8988T (cell line): ENCODE measurements around the gene SLC12A4.
"Not testable (repeated sequence)": the region's sequence is repeated elsewhere in the genome, so short reads cannot be mapped to it uniquely, and the experiment has no call there.

Experiments used
- DNase-seq: peaks from one replicate; pipeline ENCODE4 v3.0.0; 2011

Gene SLC12A4

DNA sequence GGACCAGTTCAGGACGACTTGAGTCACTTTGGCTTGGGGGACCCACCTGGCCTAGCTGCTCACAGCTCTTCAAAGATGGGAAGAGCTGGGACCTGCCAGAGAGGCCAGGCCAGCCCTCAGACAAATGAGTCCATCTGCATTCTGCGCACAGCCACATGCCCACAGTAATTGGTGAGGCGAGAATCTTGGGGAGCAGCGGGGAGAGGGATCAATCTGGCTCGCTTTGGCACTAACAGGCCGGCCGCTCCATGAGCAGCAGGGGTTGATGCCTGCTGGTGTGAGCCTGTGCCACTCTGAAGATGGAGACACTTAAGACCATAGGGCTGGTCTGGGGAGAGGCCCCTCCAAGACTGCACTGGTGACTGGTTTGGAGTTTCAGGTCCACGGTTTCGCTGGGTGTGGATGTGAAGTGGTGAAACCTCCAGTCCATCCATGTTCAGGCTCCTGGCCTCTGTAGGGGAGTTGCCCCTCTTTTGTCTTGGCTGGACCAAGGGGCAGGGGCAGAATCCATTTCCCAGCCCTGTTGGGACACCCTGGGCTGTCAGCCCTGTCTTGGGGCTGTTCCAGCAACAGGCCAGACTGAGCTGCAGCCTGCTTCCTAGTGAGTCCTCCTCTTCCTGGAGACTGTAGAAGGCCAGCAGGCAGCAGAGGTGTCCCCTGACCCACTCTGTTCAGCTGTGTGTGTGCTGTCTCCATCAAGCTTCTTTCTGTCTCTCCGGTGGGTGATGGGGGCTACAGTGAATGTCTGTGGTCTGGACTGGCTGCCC is 44.1 kb downstream of the SLC12A4 start:
- no peak for DNase-seq

DNA sequence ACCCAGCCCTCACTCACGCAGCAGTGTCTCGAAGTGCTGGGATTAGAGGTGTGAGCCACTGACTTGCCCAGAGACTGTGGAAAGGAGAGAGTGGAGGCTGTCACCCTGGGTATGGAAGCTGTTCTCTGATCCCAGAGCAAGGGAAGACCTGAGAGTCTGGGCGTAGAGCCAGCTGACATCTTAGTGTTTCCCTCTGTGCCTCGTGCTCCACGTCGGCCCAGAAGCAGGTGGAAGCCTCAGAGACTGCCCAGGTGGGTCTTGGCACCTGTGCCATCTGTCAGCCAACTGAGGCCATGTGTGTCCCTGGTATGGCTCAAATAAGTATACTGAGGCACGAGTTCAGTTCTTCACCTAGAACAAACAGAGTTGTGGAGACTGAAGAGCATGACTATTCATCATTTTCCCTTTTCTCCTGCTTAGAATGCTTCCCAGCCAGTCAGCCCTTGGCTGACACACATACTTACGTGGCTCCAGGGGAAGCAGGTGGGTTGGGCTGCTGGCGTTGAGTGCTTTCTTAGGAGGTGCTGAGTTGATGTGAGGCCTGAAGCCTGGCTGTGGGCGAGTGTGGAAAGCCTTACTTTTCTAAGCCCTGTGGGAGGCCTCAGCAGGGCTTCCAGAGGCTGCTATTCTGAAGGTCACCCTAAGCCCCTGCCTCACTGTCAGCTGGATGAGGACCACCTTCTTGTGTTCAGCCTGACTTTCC is 44.9 kb downstream of the SLC12A4 start:
- DNase-seq, result no peak

DNA sequence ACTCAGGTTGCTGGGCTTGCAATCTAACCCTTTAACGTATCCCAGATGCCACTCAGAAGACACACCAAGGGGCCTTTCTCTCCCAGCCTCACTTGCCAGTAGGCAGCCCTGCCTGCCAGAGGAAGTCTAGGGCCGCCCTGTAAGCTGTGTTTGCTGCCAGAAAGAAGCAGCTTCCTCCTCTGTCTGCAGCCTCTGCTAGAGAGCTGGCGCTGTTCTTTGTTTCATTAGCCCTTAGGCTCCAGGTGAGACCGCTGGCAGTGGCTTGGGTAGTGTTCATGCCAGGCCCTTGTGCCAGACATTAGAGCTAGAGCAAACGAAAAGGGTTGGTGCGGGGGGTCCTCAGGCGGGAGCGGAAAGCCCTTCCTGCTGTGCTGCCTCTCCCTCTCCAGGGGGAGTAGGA is 45.7 kb downstream of the SLC12A4 start:
- no peak for DNase-seq

DNA sequence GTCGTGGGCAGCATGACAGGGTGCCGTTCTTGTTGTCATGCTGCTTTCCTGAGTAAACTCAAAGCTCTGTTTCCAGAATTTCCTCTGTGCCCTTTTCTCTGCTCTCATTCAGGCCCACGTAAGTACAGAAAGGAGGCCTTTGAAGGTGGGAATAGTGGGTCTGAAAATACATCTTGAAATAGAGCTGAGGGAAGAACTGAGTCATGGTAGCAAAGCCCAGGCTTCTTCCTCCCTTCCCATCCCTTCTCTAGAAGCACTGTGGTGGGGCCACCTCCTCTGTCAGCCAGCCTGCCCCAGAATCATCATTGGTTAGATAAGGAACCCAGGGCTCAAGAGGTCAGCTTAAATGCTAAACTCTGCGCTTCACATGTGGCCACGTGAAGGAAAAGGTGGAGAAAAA is 46.2 kb downstream of the SLC12A4 start:
- DNase-seq, result no peak

DNA sequence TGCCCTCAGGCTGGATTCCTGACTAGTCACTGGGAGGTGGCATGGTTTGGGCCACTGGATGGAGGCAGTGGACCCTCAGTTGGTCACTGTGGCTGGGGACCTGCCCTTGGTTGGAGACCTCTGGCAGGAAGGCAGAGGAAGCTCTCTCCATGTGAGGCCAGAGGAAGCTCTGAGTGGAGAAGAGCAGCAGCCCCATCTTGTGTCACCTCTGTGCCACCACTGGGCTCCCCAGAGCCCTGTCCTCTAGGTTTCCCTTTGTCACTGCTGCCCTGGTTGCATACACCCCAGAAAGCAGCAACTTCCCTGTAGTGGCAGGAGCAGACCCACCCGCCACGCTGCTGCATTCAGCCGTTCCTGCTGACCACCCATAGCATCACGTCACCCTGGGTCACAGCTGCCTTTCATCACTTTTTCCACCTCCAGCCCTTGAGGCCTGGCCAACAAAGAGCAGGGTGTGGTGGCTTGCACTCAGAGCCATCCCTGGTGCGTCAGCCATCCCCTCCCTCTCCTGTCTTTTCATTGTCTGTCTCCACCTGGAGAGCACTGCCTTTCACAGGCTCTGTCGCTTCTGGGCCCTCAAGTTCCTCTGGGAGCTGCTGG is 48.7 kb downstream of the SLC12A4 start:
- DNase-seq, result no peak

DNA sequence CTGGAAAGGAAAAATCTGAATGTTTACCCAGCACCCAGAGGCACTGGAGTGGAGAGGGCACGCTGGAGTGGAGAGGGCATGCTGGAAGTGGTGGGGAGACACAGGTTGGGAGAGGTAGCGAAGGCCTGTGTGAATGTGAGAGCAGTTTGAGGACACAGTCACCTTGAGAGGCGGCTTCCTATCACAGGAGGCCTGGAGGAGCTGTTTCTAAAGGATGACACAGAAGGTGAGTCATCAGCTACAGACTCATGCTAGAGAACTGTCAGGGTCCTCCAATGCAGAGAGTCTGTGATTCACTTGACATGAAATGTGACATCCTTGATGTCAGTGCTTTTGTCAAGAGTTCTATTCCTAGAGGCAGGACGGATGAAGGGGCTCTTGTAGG is 50.6 kb downstream of the SLC12A4 start:
- peak; percentile 95 for DNase-seq

DNA sequence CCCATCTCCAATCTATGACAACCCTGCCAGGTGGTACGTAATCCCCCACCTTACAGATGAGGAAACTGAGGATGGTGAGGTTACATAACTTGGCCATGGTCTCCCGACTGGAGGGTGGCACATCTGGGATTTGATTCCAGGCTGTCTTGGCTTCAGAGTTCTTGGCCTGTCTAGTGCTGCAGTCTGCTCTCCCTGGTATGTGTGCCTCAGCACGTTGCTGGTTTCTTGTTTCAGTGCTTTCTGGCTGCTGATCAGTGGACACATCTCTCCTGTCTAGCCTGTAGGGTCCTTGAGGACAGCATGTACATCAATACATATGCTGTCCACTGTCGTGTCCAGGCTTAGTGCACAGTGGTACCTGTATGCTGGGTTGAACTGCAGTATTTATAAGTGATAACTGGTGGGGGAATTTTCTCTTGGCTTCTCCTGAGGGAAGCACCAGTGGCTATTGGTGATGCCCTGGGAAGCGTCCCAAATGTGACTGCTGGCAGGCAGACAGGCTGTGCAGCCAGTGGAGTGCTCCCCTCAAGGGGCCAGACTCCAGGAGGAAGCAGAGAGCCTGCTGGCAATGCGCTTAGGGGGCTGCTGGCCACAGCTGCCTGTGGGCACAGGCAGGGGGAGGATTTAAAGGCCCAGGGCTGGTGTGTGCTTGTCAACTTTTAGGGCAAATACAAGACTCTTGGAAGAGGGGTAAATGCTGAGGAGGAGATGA is 51.1 kb downstream of the SLC12A4 start:
- no peak for DNase-seq

DNA sequence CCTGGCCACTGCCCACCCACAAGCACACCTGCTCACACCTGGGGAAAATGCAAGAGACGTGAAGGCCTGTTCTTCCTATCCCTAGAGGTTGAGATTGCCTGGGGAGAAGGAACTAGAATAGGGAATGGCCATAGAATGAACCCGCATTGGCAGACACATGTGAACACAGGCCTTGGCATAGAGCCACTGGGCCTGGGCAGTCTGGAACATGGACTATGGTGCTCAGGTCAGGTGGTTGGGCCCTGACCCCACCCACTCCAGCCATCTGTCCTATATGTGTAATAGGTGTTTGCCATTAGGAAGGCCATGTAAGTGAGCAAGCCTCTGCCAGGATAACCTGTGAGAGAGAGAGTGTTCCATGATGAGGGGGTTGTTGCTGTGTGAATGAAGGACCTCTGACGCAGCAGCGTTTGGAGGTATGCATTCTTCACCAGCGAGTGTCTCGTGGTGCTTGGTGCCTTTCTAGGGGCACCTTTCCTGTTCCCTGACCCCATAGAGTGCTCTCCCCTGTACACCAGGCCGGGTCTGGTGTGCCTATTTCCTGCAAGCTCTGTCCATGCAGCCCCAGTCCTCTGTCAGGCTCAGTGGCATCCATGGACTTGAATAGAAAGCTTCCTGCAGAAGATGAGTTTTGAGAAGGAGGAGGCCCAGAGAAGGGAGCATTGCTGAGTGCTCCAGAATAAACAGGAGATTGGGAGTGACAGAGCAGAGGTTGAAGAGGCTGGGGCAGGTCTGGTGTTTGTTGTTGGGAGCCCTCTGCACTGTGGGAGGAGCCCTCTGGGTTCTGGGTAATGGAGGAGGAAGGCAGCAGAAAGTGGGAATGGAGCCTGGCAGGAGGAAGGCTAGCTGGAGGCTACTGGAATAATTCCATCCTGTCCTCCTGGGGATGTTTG is 52.4 kb downstream of the SLC12A4 start:
- DNase-seq, result no peak

DNA sequence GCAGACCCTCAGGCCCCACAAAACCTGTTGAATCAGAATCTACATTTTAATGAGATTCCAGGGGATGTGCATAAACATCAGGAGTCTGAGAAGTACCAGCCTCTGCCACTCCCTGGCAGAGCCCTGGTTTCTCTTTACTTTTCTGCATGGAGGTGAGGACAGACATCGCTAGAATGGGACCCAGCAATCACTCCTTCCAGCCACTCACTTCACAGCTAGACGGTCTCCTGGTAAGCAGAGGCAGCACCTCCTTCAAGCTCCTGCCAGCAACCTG is 53.0 kb downstream of the SLC12A4 start:
- not testable (repeated sequence) for DNase-seq

DNA sequence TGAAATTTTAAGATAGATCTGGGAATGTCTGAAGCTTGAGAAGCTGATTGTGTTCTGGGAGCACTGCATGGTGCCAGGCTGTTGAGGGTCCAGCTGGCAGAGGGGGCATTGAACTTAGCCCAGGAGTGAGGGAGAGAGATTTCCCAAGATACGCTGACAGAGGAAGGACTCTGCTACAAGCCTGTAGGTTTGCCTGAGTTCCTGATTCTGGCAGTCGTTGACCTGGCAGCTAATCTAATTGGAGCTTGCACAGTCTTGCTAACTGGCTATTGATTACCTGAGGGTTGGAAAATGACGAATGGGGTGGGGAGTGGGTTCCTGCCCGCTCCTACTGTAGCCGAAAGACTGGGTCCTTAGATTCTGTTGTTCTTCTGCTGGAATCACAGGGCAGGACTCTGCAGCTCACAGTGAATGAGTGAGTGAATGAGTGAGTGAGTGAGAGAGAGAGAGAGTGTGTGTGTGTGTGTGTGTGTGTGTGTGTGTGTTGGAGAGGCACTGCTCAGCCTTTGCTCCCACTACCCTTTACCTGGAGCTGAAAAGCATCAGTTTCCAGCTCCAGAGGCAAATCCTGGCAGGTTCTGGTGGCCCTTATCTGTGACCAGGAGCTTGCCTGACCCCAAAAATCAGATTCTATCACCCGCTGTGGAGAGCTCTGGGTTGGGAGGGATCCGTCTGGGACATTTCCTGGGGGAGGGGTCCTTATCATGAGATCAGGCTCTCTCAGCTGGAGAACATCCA is 53.5 kb downstream of the SLC12A4 start:
- no peak for DNase-seq

DNA sequence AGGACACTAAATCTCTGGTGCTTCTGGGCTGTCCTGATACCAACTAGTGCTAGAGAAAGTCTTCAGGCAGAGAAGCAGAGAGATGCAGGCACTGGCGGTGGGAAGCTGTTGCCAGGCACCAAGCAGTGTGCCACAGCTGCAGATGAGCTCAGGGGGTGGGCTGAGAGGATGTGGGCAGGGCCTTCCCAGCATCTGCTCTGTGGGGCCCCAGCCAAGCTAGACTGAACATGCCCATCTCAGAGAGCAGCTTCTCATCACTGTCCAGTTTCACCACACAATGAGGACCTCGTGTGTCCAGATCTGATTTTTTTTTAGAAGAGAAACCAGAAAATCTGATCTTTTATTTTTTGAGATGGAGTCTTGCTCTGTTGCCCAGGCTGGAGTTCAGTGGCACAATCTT is 58.3 kb downstream of the SLC12A4 start:
- no peak for DNase-seq

DNA sequence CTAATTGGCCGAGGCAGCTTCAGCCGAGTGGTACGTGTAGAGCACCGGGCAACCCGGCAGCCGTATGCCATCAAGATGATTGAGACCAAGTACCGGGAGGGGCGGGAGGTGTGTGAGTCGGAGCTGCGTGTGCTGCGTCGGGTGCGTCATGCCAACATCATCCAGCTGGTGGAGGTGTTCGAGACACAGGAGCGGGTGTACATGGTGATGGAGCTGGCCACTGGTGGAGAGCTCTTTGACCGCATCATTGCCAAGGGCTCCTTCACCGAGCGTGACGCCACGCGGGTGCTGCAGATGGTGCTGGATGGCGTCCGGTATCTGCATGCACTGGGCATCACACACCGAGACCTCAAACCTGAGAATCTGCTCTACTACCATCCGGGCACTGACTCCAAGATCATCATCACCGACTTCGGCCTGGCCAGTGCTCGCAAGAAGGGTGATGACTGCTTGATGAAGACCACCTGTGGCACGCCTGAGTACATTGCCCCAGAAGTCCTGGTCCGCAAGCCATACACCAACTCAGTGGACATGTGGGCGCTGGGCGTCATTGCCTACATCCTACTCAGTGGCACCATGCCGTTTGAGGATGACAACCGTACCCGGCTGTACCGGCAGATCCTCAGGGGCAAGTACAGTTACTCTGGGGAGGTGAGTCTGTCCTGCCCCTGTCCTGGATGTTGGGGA is 59.2 kb downstream of the SLC12A4 start:
- no peak for DNase-seq

DNA sequence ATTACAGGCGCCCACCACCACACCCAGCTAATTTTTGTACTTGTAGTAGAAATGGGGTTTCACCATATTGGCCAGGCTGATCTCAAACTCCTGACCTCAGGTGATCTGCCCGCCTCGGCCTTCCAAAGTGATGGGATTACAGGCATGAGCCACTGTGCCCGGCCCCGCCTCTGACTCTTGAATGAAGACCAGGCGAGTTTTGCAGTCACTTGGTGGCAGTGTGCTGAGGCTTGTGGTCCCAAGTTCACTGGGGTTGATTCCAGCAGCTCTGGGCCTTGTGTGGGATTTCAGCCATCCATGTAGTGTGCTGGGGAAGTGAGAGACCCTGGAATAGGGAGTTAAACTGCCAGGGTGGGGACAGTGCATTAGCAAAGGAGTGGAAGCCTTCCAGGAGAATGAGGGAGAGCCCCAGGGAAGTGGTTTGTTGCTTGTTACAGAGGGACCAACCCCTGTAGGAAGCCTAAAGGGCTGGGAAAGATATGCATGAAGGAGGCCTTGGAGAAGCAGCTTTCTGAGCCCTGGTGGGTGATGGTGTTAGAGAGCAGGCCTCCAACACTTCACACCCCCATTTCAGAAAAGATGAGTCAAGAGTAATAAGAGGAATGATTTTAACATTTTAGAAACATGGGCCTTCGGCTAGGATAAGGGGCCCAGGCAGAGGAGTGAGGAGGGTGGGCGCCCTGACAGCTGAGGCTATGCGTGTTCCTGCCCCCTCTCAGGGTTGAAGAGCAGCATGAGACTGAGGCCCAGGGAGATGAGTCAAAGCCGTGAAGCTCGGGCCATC is 60.8 kb downstream of the SLC12A4 start:
- no peak for DNase-seq

DNA sequence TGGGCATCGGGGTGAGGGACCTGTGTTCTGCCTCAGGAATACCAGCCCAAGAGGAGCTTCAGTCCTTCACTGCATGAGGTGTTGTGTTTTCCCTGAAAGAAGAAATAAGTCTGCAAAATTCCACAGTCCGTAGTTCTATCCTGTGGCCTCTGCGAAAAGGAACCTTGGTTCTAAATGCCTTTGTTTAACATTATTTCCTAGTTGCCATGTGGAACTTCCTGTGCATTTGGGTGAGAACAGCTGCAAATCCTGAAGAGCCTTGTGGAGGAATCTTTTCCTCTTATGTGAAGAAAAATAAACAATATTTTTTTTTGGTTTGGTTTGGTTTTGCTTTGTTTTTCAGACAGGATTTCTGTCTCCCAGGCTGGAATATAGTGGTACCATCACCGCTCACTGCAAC is 65.6 kb downstream of the SLC12A4 start:
- DNase-seq, result no peak

DNA sequence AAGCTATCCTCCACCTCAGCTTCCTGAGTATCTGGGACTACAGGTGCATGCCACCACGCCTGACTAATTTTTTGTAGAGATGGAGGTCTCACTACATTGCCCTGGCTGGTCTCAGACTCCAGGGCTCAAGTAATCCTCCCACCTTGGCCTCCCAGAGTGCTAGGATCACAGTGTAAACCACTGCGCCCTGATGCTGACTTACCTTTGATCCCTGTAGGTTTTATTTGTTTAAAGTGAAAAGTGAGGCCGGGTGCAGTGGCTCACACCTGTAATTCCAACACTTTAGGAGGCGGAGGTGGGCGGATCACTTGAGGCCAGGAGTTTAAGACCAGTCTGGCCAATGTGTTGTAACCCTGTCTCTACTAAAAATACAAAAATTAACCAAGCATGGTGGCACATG is 66.7 kb downstream of the SLC12A4 start:
- no peak for DNase-seq

DNA sequence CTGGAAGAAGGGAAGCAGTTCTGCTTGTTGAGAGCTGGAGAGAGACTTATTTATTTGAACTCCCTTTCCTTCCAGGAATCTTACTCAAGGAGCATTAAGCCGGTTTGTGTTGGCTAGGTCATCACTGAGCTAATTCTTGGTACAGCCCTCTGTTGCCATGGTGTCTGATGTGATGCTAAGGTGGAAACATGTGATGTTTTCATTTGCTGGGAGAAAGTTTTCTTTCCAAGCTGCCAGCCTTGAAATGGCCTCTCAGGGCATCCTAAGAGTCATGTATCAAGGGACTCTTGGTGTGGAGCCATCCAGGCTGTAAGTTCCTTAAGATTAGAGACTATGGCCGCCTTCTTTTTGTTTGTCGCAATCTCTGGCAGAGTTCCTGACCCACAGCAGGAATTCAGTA is 71.2 kb downstream of the SLC12A4 start:
- no peak for DNase-seq

DNA sequence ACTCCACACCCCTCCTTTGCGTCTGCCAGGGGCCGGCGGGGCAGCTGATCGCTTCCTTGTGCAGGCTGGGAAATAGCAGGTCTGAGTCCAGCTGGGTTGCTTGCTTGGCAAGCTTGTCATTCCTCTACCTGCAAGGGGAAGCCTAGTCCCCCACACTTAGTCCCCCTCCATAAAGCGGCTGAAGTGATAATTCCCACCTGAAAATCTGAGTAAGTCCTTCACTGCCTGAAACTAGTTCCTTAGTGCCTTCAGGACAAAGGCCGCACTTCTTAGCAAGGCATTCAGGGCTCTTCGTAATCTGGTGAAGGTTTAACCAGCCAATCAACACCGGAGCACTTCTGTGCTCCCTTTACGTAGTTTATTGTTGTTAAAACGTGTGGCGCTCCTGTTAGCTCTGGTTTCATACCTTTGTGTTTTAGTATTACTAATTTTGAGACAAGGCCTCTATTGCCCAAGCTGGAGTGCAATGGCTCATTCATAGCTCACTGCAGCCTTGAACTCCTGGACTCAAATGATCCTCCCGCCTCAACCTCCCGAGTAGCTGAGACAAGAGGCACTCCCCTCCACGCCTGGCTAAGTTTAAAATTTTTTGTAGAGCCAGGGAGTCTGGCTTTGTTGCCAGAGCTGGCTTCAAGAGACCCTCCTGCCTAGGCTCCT is 74.6 kb downstream of the SLC12A4 start:
- DNase-seq, result no peak
